A673 (cell line): Measurements from ENCODE around the gene PCDHGB1.

ENCODE experiments used
- CTCF ChIP-seq: fragments of 300-800, 200-600 bp; sonication (generic); conservative IDR thresholded peaks from 2 replicates; pipeline ENCODE4 v1.5.1; 2017; ENCODE audit warnings: low read depth, mild to moderate bottlenecking, antibody characterized with exemption, low read length, moderate library complexity, mixed read lengths
- EZH2 ChIP-seq: fragments of 200-600 bp; sonication (generic); IDR thresholded peaks from 2 replicates; pipeline ENCODE4 v1.6.1; 2017; ENCODE audit warnings: borderline replicate concordance, low read depth, mild to moderate bottlenecking, mixed read lengths, antibody characterized with exemption, low read length; ENCODE audit not compliant: poor library complexity, severe bottlenecking

DNA sequence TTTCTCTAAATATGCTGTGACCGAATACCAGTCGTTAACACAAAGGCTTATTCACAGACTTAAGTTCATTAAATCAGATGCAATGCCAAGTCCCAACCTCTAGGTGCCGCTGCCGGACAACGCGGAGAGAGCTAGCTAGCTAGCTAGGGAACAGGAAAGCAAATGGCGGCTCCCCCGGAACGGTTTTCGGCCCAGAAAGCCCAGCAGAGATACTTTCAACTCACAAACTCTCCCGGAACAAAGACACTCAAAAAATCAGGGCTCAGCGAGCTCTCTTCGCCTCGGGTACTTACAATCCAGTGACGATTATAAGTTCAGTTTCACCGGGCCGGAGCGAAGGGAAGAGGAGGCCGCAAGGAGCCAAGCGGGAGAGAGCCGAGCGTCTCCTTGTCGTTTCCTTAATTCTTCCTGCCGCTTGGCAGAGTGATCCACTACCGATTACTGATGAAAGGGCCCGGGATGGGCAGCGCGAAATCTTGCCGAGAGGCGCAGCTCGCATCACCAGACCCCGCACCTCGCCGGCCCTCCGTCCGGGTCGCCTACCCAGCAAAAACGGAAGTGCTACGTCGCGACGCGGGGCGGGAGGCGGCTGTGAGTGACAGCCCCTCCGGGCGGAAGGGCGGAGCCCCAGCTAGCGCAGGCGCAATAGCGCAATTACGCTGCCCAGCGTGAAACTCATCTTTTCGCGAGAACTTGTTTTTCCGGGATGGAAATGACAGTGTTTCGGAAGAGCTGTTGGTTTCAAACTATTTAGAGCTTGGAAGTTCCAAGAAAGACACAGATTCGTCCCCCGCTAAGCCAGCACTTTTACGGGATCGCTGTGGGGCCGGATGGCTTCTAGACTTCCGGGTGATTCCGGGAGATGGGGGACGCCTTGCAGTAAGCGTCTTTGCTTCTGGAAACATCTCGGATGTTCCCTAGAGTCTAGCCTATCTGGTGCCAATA is 29.4 kb upstream of the PCDHGB1 start, which contains the start of gene TAF7:
- peak; percentile 90 for TF ChIP-seq CTCF
- no peak for TF ChIP-seq EZH2
